HepG2 (cell line): ENCODE measurements around the gene LYRM7. TPM values are rescaled to one million over a fixed set of nuclear protein-coding genes. Genes with fewer than 3 reads are reported as not detected.

ENCODE experiments used
- ATAC-seq: fragments of 200-7000 bp; cut with Tn5 transposase; 3 replicates; pipeline ENCODE4 v1.9.1; 2020; ENCODE audit warnings: mild to moderate bottlenecking, moderate library complexity
- BruUV-seq: library from RNA; stranded (reverse); fragments of 400-500 nt; replicated peaks from 2 replicates; lab custom pipeline; 2021; lab: Mats Ljungman, UMichigan
- CTCF ChIA-PET: fragments of 300-600 bp; formaldehyde crosslinking; extraction: SDS; loops from one replicate; lab custom pipeline; 2021; ENCODE audit warnings: low total read pairs, inconsistent platforms, low intra/inter-chr PET ratio; lab: Yijun Ruan, JAX
- POLR2A ChIA-PET: fragments of 350-600 bp; sonication (Branson Sonifier 250); formaldehyde crosslinking; loops from one replicate; lab custom pipeline; 2020; ENCODE audit warnings: antibody characterized with exemption, inconsistent platforms; lab: Yijun Ruan, JAX
- DNase-seq: peaks from one replicate; pipeline ENCODE4 v3.0.0-alpha.2; 2015; ENCODE audit warnings: low spot score
- FAIRE-seq: peaks from 3 replicates; lab custom pipeline; 2011; peaks lifted over from hg19 to GRCh38; lab: Jason Lieb, UNC
- H2AFZ ChIP-seq: one replicate; pipeline ENCODE4 v1.6.1; 2011; ENCODE audit warnings: low read length, inconsistent platforms
- H3K27ac ChIP-seq: fragments of 300-600 bp; 3 replicates; pipeline ENCODE4 v1.8.0; 2011; ENCODE audit warnings: mixed run types, mild to moderate bottlenecking, mixed read lengths, low read length, inconsistent platforms; ENCODE audit not compliant: insufficient read depth; ENCODE audit errors: extremely low read length
- H3K27me3 ChIP-seq, 2 experiments: fragments of 200-600 bp in 1 of 2; 2 replicates in 1 of 2; 3 replicates in 1 of 2; pipeline versions ENCODE4 v1.6.0 to v1.8.0; 2011; ENCODE audit warnings: low read length in 2 of 2, mild to moderate bottlenecking in 2 of 2, moderate library complexity in 2 of 2, inconsistent platforms in 1 of 2; ENCODE audit not compliant: insufficient read depth in 2 of 2, control insufficient read depth in 1 of 2
- H3K36me3 ChIP-seq, 2 experiments: fragments of 200-600 bp in 1 of 2; replicated peaks in 1 of 2; 2 replicates in 1 of 2; 3 replicates in 1 of 2; pipeline versions ENCODE4 v1.5.1 to v1.8.0; 2011; ENCODE audit warnings: low read length in 2 of 2, inconsistent platforms in 1 of 2; ENCODE audit not compliant: insufficient read depth in 2 of 2, control insufficient read depth in 1 of 2
- H3K4me1 ChIP-seq: 2 replicates; pipeline ENCODE4 v1.5.1; 2012; ENCODE audit warnings: low read length, inconsistent platforms; ENCODE audit not compliant: insufficient read depth
- H3K4me2 ChIP-seq: 2 replicates; pipeline ENCODE4 v1.6.0; 2011; ENCODE audit warnings: low read depth, low read length, inconsistent platforms
- H3K4me3 ChIP-seq, 3 experiments: fragments of 200-600 bp in 1 of 3; sonication (generic), shearing (Covaris generic) in 1 of 3; replicated peaks in 1 of 3; 2 replicates each; pipeline ENCODE4 v1.5.1; 2011 to 2016; ENCODE audit warnings: low read length in 3 of 3, inconsistent platforms in 2 of 3, low read depth in 2 of 3, mild to moderate bottlenecking in 2 of 3, control low read depth in 1 of 3, mixed read lengths in 1 of 3; ENCODE audit not compliant: insufficient read depth in 1 of 3
- H3K79me2 ChIP-seq: one replicate; pipeline ENCODE4 v1.6.1; 2011; ENCODE audit warnings: low read length, inconsistent platforms; ENCODE audit not compliant: insufficient read depth
- H3K9ac ChIP-seq: 2 replicates; pipeline ENCODE4 v1.6.0; 2011; ENCODE audit warnings: mild to moderate bottlenecking, low read depth, low read length, inconsistent platforms; ENCODE audit not compliant: insufficient read depth
- H3K9me3 ChIP-seq: 2 replicates; pipeline ENCODE4 v1.5.1; 2012; ENCODE audit warnings: mild to moderate bottlenecking, low read length
- H4K20me1 ChIP-seq: 2 replicates; pipeline ENCODE4 v1.6.0; 2011; ENCODE audit warnings: inconsistent platforms, mild to moderate bottlenecking, low read length, moderate library complexity; ENCODE audit not compliant: insufficient read depth
- AKAP8 ChIP-seq: sonication (generic); formaldehyde crosslinking; IDR thresholded peaks from 2 replicates; pipeline ENCODE4 v1.5.1; 2020; ENCODE audit warnings: mild to moderate bottlenecking, missing genetic modification reagents
- KLF15 ChIP-seq: sonication (generic); formaldehyde crosslinking; IDR thresholded peaks from 2 replicates; pipeline ENCODE4 v1.8.1; 2023; ENCODE audit warnings: borderline replicate concordance, mild to moderate bottlenecking, inconsistent platforms, missing genetic modification reagents, mixed read lengths
- MBNL3 ChIP-seq: fragments of 250-450 bp; sonication (Bioruptor Pico); conservative IDR thresholded peaks from 2 replicates; pipeline ENCODE4 v1.8.0; 2022; ENCODE audit warnings: mild to moderate bottlenecking, inconsistent platforms
- MIER3 ChIP-seq: IDR thresholded peaks from 2 replicates; pipeline ENCODE4 v1.6.1; 2016; ENCODE audit warnings: missing compliant biosample characterization, borderline replicate concordance
- SP4 ChIP-seq: sonication (generic); formaldehyde crosslinking; IDR thresholded peaks from 2 replicates; pipeline ENCODE4 v1.8.1; 2023; ENCODE audit warnings: mild to moderate bottlenecking, missing genetic modification reagents
- ZFP36 ChIP-seq: fragments of 150-350 bp; IDR thresholded peaks from 2 replicates; pipeline ENCODE4 v1.6.1; 2018; ENCODE audit warnings: borderline replicate concordance, low read length, low read depth; ENCODE audit not compliant: partially characterized antibody
- ZNF12 ChIP-seq: sonication (generic); formaldehyde crosslinking; IDR thresholded peaks from 2 replicates; pipeline ENCODE4 v1.5.0; 2020; ENCODE audit warnings: missing genetic modification reagents
- ZNF546 ChIP-seq: sonication (generic); formaldehyde crosslinking; conservative IDR thresholded peaks from 2 replicates; pipeline ENCODE4 v1.8.1; 2023; ENCODE audit warnings: mild to moderate bottlenecking, missing genetic modification reagents
- ZNF614 ChIP-seq: IDR thresholded peaks from 2 replicates; pipeline ENCODE4 v1.6.1; 2018; ENCODE audit warnings: missing biosample characterization, missing genetic modification reagents, inconsistent platforms, borderline replicate concordance
- ZNF850 ChIP-seq: sonication (generic); formaldehyde crosslinking; conservative IDR thresholded peaks from 2 replicates; pipeline ENCODE4 v1.9.0; 2021; ENCODE audit warnings: mild to moderate bottlenecking, missing genetic modification reagents
- WGBS: methylation state at CpG from one replicate; pipeline ENCODE4 v1.1.6; 2017; ENCODE audit warnings: low lambda C conversion rate; 5-methylcytosine and 5-hydroxymethylcytosine counted together
- in situ Hi-C: cut with HindIII; loops from 2 replicates; pipeline ENCODE4 v1.10.0; 2017; ENCODE audit warnings: low pct_unique_long_range_greater_than_20kb; ENCODE audit not compliant: extremely low pct_ligation_motif_present
- intact Hi-C: fragments of 100-400 bp; cut with micrococcal nuclease; formaldehyde crosslinking; loops from one replicate; pipeline ENCODE4 v1.10.0; 2022; ENCODE audit not compliant: unreplicated experiment
- polyA plus RNA-seq, 8 experiments: library from polyadenylated mRNA; depleted of rRNA in 3 of 8; stranded (reverse) in 7 of 8; unstranded in 1 of 8; fragments of >200 nt; fragmentation: Illumina TruSeq in 4 of 8; extraction: Trizol in 4 of 8; gene quantifications; 2 replicates each; pipeline versions ENCODE4 v1.2.1 to v1.2.3, GENCODE V29; 2011 to 2016; ENCODE audit warnings: low read depth in 4 of 8, missing spikeins in 1 of 8, mixed read lengths in 1 of 8; ENCODE audit not compliant: insufficient read depth in 1 of 8
- total RNA-seq, 5 experiments: library from RNA; depleted of rRNA; stranded (reverse); fragments of >200 nt; fragmentation: Illumina TruSeq; extraction: Trizol; gene quantifications; 2 replicates each; pipeline ENCODE4 v1.2.3, GENCODE V29; 2016; ENCODE audit warnings: low read depth in 1 of 5
- TF ChIP-seq, protein P1 (sequence below): sonication (generic); formaldehyde crosslinking; IDR thresholded peaks from 2 replicates; pipeline ENCODE4 v1.5.0; 2020; ENCODE audit warnings: missing genetic modification reagents
- TF ChIP-seq, protein P2 (sequence below): sonication (generic); formaldehyde crosslinking; IDR thresholded peaks from 2 replicates; pipeline ENCODE4 v1.4.0; 2020; ENCODE audit warnings: missing genetic modification reagents
- TF ChIP-seq, protein P3 (sequence below): sonication (generic); formaldehyde crosslinking; IDR thresholded peaks from 2 replicates; pipeline ENCODE4 v1.5.0; 2020; ENCODE audit warnings: mild to moderate bottlenecking, low read depth, missing genetic modification reagents, borderline replicate concordance
- TF ChIP-seq, protein P4 (sequence below): sonication (generic); formaldehyde crosslinking; IDR thresholded peaks from 2 replicates; pipeline ENCODE4 v1.4.0; 2020; ENCODE audit warnings: mild to moderate bottlenecking, missing genetic modification reagents

Gene LYRM7
- total and polyA plus RNA-seq, 2 of the 13 experiments (the other 11 are each of a cell fraction or from before 2014, with no cell fraction given): 3.0 to 5.5 TPM

DNA sequence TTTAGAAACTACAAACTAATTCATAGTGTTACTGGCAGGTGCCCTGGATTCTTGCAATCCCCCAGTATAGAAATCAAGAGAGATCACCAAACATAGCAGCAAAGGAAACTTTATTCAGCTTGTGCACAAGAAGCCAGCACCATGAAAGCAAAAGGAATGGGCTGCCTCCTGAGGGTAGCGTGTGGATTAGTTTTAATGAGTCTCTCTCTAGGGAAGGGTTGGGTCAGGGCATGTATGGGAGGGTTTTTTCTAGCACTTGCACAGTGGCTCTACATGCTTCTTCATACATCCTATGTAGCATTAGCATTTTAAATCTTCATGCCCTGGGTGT lies 38.4 kb downstream of the LYRM7 start:
- Histone ChIP-seq H3K79me2 (no peaks in the 10 kb centered on the region), H3K4me3 (no peak overlapping the region), H3K4me1 (no peaks in the 10 kb centered on the region), H2AFZ (no peak overlapping the region), H3K9ac (no peak overlapping the region), H3K27ac (no peak overlapping the region), H3K27me3 (no peaks in the 10 kb centered on the region; a peak in 1 of 5 replicates), H3K4me2 (no peak overlapping the region), H3K9me3 (no peaks in the 10 kb centered on the region), H4K20me1 (no peaks in the 10 kb centered on the region), H3K36me3 (no peaks in the 10 kb centered on the region)
- CTCF ChIA-PET: no interaction called here
- WGBS: 27% methylated on average over 1 of the region's 1 CpG
- POLR2A ChIA-PET: no interaction called here
- BruUV-seq: no TSS peak
- ATAC-seq (no peak), DNase-seq (no peak), FAIRE-seq (no peak)
- intact Hi-C loops: no loop called here
- in situ Hi-C loops: no loop called here
- TF ChIP-seq, protein P1, sequence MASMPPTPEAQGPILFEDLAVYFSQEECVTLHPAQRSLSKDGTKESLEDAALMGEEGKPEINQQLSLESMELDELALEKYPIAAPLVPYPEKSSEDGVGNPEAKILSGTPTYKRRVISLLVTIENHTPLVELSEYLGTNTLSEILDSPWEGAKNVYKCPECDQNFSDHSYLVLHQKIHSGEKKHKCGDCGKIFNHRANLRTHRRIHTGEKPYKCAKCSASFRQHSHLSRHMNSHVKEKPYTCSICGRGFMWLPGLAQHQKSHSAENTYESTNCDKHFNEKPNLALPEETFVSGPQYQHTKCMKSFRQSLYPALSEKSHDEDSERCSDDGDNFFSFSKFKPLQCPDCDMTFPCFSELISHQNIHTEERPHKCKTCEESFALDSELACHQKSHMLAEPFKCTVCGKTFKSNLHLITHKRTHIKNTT (CRISPR knock-in tag): no peak
- TF ChIP-seq ZNF850 (CRISPR knock-in tag): no peak
- no peak for TF ChIP-seq ZNF614
- TF ChIP-seq, protein P2, sequence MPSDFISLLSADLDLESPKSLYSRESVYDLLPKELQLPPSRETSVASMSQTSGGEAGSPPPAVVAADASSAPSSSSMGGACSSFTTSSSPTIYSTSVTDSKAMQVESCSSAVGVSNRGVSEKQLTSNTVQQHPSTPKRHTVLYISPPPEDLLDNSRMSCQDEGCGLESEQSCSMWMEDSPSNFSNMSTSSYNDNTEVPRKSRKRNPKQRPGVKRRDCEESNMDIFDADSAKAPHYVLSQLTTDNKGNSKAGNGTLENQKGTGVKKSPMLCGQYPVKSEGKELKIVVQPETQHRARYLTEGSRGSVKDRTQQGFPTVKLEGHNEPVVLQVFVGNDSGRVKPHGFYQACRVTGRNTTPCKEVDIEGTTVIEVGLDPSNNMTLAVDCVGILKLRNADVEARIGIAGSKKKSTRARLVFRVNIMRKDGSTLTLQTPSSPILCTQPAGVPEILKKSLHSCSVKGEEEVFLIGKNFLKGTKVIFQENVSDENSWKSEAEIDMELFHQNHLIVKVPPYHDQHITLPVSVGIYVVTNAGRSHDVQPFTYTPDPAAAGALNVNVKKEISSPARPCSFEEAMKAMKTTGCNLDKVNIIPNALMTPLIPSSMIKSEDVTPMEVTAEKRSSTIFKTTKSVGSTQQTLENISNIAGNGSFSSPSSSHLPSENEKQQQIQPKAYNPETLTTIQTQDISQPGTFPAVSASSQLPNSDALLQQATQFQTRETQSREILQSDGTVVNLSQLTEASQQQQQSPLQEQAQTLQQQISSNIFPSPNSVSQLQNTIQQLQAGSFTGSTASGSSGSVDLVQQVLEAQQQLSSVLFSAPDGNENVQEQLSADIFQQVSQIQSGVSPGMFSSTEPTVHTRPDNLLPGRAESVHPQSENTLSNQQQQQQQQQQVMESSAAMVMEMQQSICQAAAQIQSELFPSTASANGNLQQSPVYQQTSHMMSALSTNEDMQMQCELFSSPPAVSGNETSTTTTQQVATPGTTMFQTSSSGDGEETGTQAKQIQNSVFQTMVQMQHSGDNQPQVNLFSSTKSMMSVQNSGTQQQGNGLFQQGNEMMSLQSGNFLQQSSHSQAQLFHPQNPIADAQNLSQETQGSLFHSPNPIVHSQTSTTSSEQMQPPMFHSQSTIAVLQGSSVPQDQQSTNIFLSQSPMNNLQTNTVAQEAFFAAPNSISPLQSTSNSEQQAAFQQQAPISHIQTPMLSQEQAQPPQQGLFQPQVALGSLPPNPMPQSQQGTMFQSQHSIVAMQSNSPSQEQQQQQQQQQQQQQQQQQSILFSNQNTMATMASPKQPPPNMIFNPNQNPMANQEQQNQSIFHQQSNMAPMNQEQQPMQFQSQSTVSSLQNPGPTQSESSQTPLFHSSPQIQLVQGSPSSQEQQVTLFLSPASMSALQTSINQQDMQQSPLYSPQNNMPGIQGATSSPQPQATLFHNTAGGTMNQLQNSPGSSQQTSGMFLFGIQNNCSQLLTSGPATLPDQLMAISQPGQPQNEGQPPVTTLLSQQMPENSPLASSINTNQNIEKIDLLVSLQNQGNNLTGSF (CRISPR knock-in tag): no peak
- TF ChIP-seq, protein P3, sequence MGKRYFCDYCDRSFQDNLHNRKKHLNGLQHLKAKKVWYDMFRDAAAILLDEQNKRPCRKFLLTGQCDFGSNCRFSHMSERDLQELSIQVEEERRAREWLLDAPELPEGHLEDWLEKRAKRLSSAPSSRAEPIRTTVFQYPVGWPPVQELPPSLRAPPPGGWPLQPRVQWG (CRISPR knock-in tag): no peak
- TF ChIP-seq ZNF12 (CRISPR knock-in tag): no peak
- TF ChIP-seq AKAP8 (CRISPR knock-in tag): no peak
- TF ChIP-seq ZNF546 (CRISPR knock-in tag): no peak
- TF ChIP-seq, protein P4, sequence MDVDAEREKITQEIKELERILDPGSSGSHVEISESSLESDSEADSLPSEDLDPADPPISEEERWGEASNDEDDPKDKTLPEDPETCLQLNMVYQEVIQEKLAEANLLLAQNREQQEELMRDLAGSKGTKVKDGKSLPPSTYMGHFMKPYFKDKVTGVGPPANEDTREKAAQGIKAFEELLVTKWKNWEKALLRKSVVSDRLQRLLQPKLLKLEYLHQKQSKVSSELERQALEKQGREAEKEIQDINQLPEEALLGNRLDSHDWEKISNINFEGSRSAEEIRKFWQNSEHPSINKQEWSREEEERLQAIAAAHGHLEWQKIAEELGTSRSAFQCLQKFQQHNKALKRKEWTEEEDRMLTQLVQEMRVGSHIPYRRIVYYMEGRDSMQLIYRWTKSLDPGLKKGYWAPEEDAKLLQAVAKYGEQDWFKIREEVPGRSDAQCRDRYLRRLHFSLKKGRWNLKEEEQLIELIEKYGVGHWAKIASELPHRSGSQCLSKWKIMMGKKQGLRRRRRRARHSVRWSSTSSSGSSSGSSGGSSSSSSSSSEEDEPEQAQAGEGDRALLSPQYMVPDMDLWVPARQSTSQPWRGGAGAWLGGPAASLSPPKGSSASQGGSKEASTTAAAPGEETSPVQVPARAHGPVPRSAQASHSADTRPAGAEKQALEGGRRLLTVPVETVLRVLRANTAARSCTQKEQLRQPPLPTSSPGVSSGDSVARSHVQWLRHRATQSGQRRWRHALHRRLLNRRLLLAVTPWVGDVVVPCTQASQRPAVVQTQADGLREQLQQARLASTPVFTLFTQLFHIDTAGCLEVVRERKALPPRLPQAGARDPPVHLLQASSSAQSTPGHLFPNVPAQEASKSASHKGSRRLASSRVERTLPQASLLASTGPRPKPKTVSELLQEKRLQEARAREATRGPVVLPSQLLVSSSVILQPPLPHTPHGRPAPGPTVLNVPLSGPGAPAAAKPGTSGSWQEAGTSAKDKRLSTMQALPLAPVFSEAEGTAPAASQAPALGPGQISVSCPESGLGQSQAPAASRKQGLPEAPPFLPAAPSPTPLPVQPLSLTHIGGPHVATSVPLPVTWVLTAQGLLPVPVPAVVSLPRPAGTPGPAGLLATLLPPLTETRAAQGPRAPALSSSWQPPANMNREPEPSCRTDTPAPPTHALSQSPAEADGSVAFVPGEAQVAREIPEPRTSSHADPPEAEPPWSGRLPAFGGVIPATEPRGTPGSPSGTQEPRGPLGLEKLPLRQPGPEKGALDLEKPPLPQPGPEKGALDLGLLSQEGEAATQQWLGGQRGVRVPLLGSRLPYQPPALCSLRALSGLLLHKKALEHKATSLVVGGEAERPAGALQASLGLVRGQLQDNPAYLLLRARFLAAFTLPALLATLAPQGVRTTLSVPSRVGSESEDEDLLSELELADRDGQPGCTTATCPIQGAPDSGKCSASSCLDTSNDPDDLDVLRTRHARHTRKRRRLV (CRISPR knock-in tag): no peak
- no peak for TF ChIP-seq ZFP36
- TF ChIP-seq KLF15: no peak
- TF ChIP-seq MBNL3: no peak
- no peak for TF ChIP-seq MIER3 (CRISPR knock-in tag)
- TF ChIP-seq SP4 (CRISPR knock-in tag): no peak
